NCI-H345 treated with DMSO at 0.1 percent for 48 hours (cell line): ENCODE data around the gene ANKRD10.

Experiments
- DNase-seq: peaks from one replicate; lab custom pipeline; 2025; ENCODE audit not compliant: unreplicated experiment; lab: John Stamatoyannopoulos, UW

Gene ANKRD10

GRCh38 chr13:110944968-110945927 is 30.4 kb upstream of the ANKRD10 start:
- no peak for DNase-seq

GRCh38 chr13:110944121-110944967 is 29.5 kb upstream of the ANKRD10 start:
- DNase-seq: no peak

- no peak for DNase-seq
Observed at GRCh38 chr13:110942248-110942981, 27.5 kb upstream of the ANKRD10 start.

- DNase-seq: no peak
Observed at GRCh38 chr13:110938662-110939421, 24.0 kb upstream of the ANKRD10 start.

- DNase-seq: no peak
Observed at GRCh38 chr13:110937511-110938285, 22.8 kb upstream of the ANKRD10 start.

GRCh38 chr13:110936519-110936918 is 21.6 kb upstream of the ANKRD10 start:
- no peak for DNase-seq

GRCh38 chr13:110932588-110932987 is 17.7 kb upstream of the ANKRD10 start:
- DNase-seq: no peak

- DNase-seq: no peak
Observed at GRCh38 chr13:110929104-110929777, 14.4 kb upstream of the ANKRD10 start.

- DNase-seq: no peak
Observed at GRCh38 chr13:110925023-110925612, 10.2 kb upstream of the ANKRD10 start.

- DNase-seq: no peak
Observed at GRCh38 chr13:110924639-110924934, 9.7 kb upstream of the ANKRD10 start.

- no peak for DNase-seq
Observed at GRCh38 chr13:110923777-110924638, 9.1 kb upstream of the ANKRD10 start.

GRCh38 chr13:110923086-110923485 is 8.2 kb upstream of the ANKRD10 start:
- DNase-seq: no peak

- DNase-seq: no peak
Observed at GRCh38 chr13:110922506-110922905, 7.6 kb upstream of the ANKRD10 start.

- no peak for DNase-seq
Observed at GRCh38 chr13:110921695-110922094, 6.8 kb upstream of the ANKRD10 start.

- no peak for DNase-seq
Observed at GRCh38 chr13:110921209-110921608, 6.3 kb upstream of the ANKRD10 start.

- no peak for DNase-seq
Observed at GRCh38 chr13:110920038-110920437, 5.2 kb upstream of the ANKRD10 start.

- no peak for DNase-seq
Observed at GRCh38 chr13:110916301-110917142, 1.7 kb upstream of the ANKRD10 start.
